Middle frontal gyrus (tissue), 1 donor: Measurements from ENCODE around the gene DSC3.

Source experiments
- DNase-seq: peaks from one replicate; pipeline ENCODE4 v3.0.0-alpha.2; 2015; ENCODE audit warnings: low spot score; ENCODE audit errors: extremely low spot score

DSC3 gene

DNA sequence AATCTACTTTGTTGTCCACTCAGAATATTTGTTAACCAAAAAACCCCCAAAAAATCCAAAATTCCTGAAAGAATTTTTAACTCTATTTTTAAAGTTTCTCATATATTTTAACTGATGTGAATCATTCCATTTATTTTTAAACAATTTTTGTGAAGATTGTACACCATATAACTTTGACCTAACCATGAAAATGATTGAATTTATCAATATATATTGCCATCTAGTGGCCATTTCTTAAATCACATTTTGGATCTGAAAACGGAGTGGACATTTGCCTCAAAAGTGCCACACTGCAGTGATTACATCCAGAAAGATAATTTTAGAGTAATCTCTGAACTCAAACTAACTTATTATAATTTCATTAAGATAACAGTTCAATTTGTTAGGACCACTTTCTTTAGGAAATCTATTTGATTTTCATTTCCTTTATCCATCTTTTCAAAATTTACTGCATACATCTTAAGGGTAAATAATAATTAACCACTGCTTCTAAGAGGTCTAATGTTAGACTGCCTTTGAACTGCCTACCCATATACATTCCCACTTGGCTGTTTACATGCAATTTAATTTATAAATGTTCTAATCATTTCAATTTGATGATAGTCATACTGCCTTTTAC, 71.1 kb downstream of the DSC3 start:
- peak; percentile 68 for DNase-seq

DNA sequence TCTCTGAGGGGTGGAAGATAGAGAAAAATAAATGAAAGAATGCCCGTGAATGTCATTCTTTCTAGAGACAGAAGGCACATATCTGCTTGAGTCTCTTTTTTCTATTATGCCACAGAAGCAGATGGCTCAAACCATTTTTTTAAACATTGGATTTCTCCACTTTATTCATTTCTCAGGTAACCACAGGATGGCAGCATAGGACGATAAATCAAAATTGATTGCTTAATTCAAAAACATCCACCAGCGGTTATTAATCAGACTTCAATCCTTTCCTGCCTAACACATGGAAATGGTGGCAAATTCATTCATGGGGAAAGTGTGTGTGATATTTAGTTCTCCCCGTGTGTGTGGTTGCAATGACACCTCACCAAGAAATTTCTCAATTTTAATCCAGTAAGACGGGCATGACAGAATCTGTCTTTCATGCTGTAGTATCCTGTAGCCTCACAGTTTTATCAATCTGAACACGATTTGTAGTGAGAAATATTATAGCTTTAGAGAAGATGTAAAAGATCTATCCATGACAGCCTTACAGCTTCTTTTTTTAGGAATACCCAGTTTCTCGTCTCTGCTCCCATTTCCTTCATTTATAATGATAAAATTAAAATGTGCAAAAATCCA, 72.2 kb downstream of the DSC3 start:
- DNase-seq, result peak; percentile 10

DNA sequence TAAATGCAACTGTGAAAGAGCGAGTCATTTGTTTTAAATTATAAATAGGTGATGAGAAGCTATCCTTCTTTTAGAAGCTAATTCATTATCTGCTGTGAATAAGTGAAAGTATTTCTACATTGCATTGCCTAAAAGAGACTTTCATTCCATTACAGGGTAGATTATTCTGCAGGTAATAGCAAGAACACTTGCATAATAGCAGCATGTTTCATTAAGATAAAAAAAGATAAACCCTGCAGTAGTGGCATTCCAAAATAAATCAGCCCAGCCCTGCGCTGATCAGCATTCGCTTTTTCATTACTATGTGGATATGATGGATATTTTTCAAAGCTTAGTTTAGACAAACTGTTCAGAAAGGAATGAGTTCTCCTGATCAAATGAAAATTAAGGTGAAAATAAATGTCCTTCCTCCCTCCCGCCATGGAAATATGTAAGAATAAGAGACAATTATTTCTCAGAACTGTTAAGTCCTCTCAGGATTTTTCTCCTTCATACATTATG, 72.8 kb downstream of the DSC3 start:
- DNase-seq, result no peak

DNA sequence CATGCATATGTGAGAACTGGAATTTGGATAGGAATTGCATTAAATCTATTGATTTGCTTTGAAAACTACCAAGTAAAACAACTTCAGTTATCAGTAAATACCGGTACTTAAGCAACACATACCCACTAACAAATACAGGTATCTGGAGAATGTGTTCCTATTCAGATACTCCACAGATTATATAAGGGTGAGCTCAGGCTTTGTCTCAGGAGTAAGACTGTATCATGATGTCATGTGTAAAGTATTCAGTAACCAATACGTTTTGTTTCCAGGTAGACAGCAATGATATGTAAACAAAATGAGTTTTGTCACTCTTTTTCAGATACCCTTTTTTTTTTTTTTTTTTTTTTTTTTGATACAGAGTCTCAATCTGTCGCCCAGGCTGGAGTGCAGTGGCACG, 74.8 kb downstream of the DSC3 start:
- DNase-seq, result no peak

DNA sequence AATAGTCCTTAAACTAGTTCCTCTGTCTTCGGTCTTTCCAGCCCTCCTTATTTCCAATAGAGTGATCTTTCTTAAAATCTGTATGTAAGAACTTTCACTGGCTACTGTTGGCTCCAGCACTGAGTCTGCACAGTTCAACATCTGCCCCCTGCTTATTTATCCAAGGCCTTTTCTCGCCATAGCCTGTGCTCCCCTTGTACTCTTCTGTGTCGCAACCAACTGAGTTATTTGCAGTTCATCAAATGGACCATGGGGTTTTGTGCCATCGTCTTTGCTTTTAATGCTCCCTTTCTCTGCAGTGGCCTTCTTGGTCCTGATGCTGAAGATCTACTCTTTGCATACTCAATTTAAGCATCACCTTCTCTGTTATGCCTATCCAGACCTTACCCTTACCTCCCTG, 77.3 kb downstream of the DSC3 start:
- no peak for DNase-seq

DNA sequence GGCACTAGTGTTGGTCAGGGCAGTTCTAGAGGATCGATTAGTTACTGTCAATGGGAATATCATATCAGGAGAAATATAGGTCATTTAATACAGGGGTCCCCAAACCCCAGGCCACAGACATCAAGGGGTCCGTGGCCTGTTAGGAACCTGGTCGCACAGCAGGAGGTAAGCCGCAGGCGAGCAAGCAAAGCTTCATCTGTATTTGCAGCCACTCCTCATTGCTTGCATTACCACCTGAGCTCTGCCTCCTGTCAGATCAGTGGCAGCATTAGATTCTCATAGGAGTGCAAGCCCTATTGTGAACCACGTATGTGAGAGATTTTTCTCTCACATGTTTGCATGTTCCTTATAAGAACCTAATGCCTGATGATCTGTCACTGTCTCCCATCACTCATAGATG, 81.9 kb downstream of the DSC3 start:
- DNase-seq, result no peak

DNA sequence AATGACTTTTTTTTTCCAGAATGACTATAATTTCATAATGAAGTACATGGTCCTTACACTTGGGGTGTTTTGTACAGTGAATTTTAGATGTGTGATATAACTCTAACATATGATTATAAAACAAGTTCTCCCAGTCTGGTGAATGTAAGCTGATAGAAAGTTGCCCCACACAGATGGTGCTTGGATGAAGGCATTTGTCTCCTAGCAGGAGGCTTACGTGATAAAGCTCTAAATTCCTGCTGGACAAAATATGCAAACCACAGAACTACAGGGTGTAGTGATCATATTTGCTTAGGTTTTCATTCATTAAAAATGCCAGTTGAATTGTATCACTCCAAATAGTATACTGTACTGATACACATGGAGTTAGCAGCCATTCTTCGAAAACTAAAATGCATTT, 85.5 kb downstream of the DSC3 start:
- no peak for DNase-seq

DNA sequence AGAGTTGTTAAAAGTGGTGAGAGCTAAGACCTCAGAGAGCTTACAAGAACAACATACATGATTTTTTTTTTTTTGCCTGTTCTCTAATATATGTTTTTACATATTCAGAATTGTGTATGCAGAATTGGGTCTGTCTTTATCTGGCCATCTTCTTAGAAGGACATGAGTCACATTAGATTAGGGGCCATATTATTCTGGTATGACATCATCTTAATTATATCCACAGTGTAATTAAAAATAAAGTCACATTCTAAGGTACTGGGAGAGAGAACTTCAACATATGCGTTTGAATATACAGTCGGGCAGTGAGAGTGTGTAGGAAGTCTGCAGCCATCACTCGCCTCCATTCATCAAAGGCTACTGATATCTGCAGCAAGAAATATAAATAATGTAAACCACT, 88.3 kb downstream of the DSC3 start:
- DNase-seq, result no peak

DNA sequence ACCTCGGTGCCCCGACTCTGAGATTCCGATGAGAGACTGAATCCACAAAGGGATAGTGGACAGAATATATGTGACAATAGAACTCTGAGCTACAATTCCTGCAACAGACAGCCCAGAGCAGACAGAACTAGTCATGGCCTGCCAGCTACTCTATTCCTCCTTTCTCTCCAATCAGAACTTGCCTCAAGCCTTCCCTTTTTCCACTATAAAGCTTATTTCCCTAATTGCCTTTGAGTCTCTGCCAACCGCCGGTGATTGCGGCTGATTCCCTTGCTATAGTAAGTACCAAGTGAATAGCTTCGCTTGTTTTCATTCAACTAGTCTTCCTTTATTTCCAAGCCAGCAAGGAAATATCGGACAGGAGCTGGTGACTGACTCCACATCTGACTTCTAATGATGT, 96.8 kb downstream of the DSC3 start:
- no peak for DNase-seq

DNA sequence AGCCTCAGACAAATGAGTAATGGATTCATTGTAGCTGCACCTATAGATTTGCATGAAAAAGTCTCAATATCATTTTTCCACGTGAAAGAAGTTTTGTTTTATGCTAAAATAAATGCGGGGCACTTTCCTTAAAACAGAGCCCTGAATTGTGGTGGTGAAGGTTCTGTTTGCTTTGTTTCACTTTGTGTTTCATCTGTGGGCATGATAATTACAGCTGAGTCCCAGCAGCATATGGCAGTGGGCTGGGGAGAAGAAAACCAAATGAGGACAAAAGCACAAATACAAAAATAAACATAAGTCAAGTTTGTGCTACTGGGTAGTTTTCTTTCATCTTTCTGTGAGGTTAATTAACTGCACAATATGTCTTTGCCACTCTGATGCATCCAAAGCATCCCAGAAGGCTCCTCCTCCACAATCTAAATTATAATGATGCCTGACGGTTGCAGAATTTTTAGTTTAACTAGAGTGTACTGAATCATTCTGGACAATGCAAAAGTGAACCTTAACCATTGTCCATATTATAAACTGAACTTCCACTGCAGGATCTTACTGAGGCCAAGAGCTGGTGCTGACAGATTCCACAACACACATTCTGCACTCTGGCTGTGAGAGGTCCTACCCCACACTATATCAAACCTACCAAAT, 97.6 kb downstream of the DSC3 start:
- DNase-seq, result no peak

DNA sequence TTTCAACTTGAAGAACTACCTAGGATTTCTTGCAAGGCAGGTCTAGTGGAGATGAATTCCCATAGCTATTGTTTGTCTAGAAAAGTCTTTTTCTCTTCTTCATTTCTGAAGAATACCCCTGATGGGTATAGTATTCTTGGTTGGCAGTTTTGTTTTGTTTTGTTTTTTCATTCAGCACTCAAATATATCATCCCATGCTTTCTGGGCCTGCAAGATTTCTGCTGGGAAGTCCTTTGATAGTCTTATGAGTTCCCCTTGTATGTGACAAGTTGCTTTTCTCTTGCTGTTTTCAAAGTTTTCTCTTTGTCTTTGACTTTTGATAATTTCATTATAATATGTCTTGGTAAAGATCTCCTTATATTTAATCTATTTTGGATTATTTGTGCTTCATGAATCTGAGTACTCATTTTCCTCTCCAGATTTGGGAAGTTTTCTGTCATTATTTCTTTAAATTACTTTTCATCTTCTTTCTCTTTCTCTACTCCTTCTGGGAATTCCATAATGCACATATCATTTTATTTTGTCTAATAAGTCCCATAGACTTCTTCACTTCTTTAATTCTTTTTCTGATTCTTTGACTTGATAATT, 101.5 kb downstream of the DSC3 start:
- DNase-seq, result no peak
